ENCODE results near the gene KDM2B.

The KDM2B gene

DNA sequence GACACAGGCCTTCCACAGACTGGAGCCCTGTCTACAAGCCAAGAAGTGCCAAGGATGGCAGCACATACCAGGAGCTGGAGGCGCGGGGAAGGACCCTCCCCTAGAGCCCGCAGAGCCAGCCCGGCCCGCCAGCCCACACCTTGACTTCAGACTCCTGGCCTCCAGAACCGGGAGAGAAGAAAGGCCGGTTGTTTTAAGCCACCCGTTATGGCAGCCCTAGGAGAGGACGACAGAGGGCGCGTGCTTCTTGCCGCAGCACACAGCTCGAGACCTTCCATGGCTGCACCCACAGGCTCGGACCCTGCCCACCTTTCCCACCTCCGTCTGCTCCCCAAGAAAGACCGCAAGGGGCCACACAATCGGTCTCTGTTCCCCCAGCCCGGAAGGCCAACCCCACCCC, 127.2 kb downstream of the KDM2B start:
- no peak for DNase-seq

DNA sequence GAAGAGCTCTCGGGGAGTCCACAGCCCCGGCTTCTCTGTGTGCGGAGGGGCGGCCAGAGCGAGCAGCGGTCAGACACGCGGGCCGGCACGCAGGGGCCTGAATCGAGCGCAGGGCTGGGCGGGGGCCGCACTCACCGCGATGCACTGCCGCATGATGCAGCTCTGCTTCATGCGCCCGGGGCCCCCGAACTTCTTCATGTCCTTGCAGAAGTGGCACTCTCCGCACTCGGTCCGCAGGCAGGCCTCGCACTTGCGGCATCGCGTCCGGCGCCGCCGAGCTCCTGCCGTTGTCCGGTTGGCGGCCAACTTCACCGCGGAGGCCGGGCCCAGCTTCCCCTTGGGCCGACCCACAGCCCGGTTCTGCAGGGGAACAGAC, 127.8 kb downstream of the KDM2B start:
- DNase-seq: no peak

DNA sequence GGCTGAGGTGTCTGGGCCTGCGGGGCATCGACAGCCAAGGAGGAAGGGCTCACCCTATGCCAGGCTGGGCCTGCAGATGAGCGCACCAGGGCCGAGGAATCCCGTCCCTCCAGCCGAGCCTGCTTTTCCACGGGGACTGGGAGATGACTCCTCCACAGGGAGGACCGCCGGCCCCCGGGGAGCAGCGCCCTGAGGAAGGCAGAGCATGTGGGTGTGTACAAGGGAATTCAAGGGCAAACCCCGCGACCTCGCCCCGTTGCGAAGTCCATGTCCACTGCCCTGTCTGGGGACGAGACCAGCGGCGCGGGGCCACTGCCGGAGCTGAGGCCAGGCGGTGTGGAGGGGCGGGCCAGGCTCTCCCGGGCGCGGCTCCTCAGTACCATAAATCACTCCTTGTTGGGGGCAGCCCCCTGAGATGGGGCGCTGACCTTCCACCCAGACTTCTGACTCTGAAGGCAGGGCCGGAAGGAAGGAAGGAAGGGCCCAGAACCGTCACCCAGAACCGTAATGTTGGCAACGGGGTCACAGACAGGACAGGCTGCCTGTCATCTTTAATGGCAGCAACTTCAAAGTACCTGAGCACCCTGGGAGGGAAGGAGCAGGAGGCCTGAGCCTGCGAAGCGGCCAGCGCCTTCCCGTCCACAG, 128.4 kb downstream of the KDM2B start:
- DNase-seq: no peak

- DNase-seq: no peak
These were observed 128.9 kb downstream of the KDM2B start for GRCh38 chr12:121451961-121452339.

- DNase-seq: no peak
These were observed 132.0 kb downstream of the KDM2B start for GRCh38 chr12:121448771-121449315.

GRCh38 chr12:121446750-121447149, 134.1 kb downstream of the KDM2B start:
- DNase-seq: no peak

- no peak for DNase-seq
These were observed 136.0 kb downstream of the KDM2B start for GRCh38 chr12:121444842-121445202.

- DNase-seq: no peak
These were observed 136.6 kb downstream of the KDM2B start for GRCh38 chr12:121443911-121444841.

DNA sequence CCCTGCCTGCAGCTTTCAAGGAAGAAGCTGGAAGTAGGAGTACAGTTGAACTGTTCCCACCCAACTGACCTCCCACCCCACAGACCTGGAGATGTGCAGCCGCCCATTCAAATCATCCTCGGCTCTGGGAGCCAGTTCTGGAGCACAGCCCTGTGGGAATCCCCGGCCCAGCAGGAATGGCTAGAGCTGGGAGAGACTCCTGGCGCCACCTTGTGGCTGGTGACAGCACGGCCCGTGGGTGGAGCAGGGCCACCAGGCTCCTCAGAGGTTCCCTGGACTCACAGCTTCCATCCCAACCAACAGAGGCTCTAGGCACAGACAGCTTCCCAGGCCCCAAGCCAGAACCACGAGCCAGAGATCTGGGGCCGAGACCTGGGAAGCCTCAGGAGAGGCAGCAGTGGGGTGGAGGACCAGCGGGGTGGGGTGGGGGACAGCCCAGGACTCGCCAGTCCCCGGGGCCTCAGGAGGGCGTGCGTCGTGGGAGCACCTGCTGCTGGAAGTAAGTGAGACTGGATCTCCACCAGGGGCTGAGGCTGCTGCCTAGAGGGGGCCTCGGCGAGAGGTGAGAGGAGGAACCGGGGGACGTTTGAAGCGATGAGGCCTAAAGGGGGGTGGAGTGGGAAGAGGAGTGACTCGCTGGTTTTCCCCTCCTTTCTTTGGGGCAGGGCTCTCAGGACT, 137.5 kb downstream of the KDM2B start:
- DNase-seq: peak; percentile 94

DNA sequence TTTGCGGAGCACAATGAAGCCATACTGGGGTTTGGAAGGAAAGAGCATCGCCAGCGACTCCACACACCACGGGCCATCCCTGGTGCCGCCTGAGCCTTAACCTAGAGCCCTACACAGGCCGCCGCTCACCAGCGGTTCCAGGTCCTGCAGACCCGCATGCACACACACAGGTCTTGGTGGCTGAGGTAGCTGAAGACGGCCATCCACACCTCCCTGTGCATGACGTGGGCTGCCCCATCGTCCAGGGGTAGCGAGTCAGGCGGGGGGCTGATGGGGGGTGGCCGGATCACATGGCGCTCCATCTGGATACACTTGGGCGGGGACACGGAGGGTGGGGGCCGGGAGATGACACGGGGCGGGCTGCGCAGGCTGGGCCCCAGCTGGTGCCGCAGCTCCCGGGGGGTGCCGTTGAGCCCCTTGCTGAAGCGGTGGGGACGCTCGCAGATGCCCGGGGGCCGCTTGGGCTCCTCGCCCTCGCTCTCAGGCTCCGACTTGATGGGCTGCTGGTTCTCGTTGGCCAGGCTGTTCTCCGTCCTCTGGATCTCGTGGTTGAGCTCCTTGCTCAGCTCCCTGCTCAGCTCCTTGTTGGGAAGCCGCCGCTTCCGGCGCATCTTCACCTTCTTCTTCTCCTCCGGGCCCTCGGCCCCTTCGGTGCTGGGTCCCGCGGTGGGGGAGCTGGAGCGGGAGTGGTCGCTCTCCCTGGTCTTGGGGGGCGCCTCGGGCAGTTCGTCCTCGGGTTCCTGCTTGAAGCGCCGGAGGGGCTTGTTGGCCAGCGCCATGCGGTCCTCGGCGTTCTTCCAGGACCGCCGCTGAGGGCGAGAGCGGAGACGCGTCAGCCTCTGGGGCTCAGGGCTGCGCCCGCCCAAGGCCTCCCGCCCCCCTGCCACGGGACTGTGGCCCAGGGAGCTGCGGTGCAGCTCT, 138.5 kb downstream of the KDM2B start:
- DNase-seq: no peak

- DNase-seq: no peak
These were observed 139.3 kb downstream of the KDM2B start for GRCh38 chr12:121441555-121441954.

- DNase-seq: no peak
These were observed 140.1 kb downstream of the KDM2B start for GRCh38 chr12:121440768-121441167.

- no peak for DNase-seq
These were observed 141.1 kb downstream of the KDM2B start for GRCh38 chr12:121439715-121440114.

DNA sequence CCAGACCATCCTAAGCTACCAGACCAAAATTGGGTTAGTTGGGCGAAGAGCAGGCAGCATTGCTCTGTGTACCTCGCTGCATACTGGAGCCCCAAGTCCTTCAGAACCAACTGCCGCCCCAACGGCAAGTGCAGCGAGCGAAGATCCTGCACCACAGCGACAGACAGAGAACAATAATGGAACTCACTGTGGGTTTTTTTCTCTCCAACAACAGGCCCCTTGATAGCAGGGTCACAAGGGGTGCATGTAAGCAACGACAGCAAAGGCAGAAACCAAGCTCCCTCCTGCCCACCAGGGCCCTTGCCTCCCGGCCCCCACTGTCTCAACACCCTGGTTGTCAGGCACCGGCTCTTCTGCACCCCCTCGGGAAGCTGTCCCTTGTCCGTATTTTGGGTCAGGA, 141.9 kb downstream of the KDM2B start:
- no peak for DNase-seq

- DNase-seq: no peak
These were observed 144.1 kb downstream of the KDM2B start for GRCh38 chr12:121436706-121437105.

GRCh38 chr12:121432740-121433480, 147.9 kb downstream of the KDM2B start:
- no peak for DNase-seq

DNA sequence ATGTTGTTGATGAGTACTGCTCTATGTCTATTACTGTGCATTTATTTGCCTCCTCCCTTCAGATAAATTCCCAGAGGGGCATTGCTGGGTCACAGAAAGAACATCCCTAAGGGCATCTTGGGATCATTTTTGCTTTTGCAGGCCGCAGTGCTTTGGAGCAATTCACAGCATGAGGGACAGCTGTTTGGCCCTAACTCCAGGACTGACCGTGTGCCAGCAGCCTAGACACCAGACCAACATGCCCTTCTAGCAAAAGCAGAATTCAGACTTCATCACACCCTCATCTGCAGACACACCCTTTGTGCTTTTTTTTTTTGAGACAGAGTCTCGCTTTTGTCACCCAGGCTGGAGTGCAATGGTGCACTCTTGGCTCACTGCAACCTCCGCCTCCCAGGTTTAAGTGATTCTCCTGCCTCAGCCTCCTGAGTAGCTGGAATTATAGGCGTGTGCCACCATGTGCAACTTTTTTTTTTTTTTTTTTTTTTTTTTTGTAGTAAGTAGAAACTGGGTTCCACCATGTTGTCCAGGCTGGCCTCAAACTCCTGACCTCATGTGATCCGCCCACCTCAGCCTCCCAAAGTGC, 149.9 kb downstream of the KDM2B start:
- DNase-seq: no peak

DNA sequence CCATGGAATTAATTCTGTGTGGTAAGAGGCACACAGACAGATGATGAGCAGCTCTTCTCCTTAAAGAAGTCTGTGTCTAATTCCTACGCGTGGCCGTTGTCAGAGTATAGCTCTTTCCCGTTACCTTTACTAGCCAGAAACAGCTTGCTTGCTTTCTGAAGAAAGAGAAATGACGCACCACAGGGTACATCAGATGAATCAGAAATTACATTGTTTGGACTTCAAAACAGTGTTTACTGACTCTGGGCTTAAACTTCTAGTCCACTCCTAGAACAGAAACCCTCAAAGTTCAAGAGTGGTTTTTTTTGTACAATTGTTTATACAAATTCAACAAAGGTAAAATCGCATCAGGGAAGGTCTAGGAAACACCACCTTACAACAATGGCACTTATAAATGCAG, 151.9 kb downstream of the KDM2B start:
- DNase-seq: no peak

- no peak for DNase-seq
These were observed 153.2 kb downstream of the KDM2B start for GRCh38 chr12:121427556-121428050.

- DNase-seq: no peak
These were observed 156.2 kb downstream of the KDM2B start for GRCh38 chr12:121424624-121424975.
